Hepatic stellate cell (primary cell): ENCODE data around the gene EIF3CL.
"Not testable (repeated sequence)": the region's sequence is repeated elsewhere in the genome, so short reads cannot be mapped to it uniquely, and the experiment has no call there.

Source experiments
- DNase-seq: peaks from one replicate; pipeline ENCODE4 v3.0.0; 2011; ENCODE audit warnings: low spot score

Gene EIF3CL, protein sequence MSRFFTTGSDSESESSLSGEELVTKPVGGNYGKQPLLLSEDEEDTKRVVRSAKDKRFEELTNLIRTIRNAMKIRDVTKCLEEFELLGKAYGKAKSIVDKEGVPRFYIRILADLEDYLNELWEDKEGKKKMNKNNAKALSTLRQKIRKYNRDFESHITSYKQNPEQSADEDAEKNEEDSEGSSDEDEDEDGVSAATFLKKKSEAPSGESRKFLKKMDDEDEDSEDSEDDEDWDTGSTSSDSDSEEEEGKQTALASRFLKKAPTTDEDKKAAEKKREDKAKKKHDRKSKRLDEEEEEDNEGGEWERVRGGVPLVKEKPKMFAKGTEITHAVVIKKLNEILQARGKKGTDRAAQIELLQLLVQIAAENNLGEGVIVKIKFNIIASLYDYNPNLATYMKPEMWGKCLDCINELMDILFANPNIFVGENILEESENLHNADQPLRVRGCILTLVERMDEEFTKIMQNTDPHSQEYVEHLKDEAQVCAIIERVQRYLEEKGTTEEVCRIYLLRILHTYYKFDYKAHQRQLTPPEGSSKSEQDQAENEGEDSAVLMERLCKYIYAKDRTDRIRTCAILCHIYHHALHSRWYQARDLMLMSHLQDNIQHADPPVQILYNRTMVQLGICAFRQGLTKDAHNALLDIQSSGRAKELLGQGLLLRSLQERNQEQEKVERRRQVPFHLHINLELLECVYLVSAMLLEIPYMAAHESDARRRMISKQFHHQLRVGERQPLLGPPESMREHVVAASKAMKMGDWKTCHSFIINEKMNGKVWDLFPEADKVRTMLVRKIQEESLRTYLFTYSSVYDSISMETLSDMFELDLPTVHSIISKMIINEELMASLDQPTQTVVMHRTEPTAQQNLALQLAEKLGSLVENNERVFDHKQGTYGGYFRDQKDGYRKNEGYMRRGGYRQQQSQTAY

DNA sequence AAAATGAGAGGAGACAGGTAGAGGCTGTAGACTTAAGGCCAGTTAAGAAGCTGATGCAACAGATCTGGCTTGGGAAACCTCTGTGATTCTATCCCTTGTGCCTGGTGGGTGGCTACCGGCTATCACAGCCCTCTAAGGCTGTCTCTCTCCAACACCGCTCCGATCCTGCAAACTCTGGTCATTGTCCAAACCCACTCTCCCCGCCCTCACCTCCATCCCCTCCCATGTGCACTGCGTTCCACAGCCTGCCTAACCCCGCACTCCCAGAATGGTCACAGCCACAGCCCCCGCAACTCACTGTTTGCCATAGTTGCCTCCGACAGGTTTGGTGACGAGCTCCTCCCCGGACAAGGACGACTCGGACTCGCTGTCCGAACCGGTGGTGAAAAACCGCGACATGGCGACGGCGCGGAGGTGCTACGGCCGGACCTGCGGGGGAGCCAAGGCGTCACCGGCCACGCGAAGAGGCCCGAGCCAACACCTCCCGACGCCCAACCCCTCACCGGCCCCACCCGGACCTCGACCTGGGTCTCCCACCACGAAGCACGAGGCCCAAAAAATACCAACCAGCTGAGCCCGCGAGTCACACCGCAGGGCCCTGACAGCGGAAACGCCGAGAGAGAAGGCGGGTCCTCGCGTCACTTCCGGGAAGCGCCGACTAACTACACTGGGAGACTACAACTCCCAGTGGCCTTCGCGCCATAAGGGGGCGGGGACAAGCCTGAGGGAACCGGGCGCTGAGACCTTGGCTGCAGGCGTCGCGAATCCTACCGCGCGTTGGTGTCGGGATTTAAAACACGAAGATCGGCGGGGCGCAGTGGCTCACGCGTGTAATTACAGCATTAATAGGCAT, at the start of gene EIF3CL:
TSS of gene EIF3CL (minus strand) at position 622 of the 853 bp plus-strand sequence. CDS start at position 399, 223 bp downstream.
- DNase-seq, result not testable (repeated sequence)

DNA sequence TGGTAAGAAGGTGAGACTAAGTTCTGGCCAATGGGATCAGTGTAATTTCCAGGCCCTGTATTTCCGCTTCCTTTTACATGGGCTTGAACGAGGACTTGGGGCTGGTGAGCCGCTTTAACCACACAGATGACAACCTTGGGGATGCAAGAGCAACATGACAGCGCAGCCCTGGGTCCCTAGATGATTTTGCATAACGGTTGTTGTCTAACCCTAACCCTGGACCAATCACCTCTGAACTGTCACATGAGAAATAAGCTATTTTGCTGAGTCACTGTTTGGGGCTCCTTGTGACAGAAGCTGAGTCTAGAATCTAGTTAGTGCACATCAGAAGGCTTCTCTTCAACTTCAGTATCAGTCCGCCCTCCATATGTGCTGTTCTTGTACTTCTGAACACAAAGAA, 43.4 kb upstream of the EIF3CL start:
- not testable (repeated sequence) for DNase-seq

DNA sequence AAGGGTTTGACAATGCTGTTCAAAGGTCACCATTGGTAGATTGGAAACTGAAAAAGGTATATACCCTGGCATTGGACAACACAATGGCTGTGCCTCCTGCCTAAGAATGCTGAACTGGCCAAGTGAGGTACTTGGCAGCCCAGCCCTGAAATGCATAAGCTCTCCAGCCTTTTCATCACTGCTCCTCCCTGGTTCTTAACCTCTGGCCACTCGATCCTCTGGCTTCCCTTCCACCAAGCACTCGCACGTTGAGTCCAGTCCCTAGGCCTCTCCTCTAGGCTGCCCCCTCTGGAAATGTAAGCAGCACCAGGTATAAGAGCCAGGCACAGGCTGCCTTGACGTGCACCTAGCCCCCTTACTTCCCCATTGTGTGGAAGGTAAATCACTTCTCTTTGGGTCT, 42.7 kb upstream of the EIF3CL start:
- DNase-seq, result not testable (repeated sequence)

DNA sequence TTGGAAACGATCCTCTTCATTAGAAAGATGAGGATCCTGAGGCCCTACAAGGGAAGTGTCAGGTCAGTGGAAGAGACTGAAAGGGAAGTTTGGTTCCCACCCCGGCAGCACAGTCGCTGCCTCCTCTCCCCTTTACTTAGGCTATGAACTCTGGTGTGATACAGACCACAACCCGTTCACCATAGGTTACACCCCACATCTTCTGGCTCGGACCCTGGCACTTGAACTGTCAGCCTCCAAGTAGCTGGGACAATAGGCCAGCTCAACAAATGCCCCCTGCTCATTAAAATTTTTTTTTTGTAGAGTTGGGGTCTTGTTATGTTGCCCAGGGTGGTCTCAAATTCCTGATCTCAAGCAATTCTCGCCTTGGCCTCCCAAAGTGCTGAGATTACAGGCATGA, 40.3 kb upstream of the EIF3CL start:
- DNase-seq, result not testable (repeated sequence)

DNA sequence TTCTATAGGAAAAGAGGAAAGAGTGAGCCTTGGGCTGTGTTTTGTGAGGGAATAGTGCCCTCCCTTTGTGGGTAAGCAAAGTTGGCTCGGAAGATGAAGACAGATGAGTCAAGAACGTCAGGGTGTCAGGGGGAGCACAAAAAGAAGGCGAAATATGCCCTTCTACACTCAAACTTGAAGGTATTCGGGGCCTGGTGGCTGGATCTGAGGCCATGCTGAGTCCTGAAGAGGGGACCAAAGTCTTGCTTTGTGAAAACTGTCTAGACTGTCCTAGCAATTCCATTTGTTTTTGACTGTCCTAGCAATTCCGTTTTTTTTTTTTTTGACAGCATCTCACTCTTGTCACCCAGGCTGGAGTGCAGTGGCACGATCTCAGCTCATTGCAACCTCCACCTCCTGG, 35.3 kb upstream of the EIF3CL start:
- not testable (repeated sequence) for DNase-seq

DNA sequence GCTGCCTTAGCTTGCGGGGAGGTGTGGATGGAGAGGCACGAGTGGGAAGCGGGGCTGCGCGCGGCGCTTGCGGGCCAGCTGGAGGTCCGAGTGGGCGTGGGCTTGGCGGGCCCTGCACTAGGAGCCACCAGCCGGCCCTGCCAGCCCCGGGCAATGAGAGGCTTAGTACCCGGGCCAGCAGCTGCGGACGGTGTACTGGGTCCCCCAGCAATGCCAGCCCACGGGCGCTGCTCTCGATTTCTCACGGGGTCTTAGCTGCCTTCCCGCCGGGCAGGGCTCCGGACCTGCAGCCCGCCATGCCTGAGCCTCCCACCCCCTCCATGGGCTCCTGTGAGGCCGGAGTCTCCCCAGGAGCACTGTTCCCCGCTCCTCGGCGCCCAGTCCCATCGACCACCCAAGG, 31.7 kb upstream of the EIF3CL start:
- not testable (repeated sequence) for DNase-seq

DNA sequence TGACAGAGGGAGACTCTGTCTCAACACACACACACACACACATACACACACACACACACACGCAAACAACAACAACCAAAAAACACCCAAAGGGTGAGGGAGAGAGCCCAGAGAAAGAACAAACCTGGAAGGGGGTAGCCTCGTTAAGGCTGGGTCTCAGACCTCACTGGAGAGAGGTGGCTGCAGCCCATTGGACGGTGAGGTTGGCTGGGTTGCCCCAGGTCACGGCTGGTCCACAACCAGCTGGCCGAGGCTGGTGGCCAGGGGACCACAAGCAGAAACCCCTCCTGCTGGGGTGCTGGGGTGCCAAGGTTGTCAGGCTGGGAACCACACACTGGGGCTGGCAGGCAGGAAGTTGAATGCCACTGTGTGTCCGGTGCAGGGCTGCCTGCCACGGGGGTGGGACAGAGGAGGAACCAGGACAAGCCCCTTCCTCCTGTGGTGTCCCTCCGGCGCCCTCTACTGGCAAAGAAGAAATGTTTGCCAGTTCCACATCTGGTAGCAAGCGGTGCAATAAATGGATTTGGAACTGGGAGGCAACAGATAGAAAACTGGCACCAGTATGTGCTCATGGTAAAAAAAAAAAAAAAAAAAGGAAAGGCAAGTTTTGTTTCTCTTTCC, 22.5 kb upstream of the EIF3CL start:
- not testable (repeated sequence) for DNase-seq

DNA sequence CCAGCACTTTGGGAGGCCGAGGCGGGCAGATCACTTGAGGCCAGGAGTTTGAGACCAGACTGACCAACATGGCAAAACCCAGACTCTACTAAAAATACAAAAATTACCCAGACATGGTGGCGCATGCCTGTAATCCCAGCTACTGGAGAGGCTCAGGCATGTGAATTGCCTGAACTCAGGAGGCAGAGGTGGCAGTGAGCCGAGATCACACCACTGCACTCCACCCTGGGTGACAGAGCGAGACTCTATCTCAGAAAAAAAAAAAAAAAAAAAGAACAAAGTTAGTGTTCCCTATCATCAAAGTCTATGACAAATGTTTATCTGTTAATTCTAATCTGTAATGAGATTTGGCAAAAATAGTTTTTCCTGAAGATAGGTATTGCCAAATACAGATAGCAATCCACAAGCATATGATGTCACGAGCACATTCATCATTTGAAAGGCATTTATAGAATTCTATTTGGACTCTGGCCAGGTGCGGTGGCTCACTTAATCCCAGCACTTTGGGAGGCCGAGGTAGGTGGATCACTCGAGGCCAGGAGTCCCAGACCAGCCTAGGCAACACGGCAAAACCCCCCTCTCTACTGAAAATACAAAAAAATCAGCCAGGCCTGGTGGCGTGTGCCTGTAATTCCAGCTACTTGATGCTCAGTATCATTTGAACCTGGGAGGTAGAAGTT, 17.6 kb upstream of the EIF3CL start:
- not testable (repeated sequence) for DNase-seq

DNA sequence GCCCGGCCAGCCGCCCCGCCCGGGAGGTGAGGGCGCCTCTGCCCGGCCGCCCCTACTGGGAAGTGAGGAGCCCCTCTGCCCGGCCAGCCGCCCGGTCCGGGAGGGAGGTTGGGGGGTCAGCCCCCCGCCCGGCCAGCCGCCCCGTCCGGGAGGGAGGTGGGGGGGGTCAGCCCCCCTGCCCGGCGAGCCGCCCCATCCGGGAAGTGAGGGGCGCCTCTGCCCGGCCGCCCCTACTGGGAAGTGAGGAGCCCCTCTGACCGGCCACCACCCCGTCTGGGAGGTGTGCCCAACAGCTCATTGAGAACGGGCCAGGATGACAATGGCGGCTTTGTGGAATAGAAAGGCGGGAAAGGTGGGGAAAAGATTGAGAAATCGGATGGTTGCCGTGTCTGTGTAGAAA, 13.4 kb upstream of the EIF3CL start:
- DNase-seq, result not testable (repeated sequence)

DNA sequence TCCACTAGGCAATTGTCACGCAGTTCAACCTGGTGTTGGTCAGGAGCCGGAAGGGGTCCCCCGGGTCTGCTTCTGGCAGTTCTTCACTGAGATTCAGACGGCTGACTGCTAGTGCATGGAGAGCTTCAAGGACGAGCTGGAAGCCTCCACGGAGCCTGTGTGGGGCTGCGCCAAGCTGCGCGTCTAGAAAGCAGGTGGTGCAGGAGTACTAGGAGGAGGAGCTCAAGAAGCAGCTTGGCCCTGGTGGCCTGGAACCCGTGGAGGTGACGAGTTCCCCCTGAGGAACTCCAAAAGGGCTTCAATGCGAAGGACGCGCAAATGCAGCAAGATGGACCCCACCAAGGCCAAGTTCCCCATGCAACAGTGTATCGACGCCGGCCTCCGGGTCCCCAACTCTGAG, 10.9 kb upstream of the EIF3CL start:
- DNase-seq, result not testable (repeated sequence)

DNA sequence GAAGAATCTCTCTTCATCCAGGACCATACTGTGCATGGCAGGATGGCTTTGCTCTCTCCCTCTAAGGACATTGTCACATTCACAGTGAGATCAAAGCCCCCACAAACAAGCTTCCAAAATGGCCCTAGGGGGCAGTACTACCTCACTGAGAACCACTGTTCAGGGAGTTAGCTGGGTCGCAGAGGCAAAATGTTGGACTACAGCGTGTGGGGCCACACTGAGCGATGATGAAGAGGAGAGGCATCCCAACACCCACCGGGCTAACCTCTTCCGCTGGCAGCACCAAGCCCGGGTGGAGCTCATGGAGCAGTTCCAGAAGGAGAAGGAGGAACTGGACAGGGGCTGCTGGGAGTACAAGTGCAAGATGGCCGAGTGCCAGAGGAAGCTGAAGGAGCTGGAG, 9.9 kb upstream of the EIF3CL start:
- not testable (repeated sequence) for DNase-seq

DNA sequence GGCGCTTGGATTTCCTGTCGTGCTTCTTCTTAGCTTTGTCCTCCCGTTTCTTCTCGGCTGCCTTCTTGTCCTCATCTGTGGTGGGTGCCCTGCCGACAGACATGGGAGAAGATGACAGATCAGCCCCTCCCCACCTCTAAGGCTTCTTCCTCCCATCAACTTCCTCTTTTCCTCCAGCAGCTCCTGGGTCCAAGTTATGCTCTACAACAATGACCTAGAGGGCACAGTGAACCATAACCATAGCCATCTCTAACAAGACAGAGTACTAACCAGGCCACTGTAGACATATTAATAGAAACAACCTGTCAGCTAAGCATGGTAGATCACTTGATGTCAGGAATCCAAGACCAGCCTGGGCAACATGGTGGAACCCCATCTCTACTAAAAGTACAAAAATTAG, 11.6 kb downstream of the EIF3CL start:
- not testable (repeated sequence) for DNase-seq

DNA sequence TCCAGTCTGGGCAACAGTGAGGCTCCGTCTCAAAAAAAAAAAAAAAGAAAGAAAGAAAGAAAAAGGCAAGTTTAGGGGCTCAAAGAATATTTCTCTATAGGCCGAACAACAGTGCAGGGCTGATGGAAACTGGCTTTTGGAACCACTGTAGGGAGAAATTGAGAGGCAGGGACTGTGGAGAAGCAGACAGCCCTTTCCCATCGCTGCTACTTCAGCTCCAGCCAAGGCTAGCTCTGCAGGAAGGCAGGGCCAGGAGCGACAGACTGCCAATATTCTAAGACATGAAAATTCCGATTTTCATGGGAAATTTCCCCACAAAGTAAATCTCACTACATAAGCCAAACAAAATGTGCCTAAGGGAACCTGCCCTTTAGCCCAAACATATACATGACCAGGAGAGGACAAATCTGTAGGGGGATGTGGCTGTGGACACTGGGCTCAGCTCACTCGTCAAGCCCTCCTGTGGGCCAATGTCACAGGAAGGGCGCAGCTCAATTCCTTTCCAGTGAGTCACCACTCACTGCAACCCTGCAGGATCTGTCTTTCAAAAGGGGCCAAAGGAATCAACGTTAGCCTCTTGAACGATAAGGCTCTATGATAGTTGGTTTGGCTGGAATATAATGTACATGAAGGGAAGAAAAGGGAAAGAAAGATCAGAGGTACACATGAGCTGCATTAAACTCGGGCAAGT, 21.3 kb downstream of the EIF3CL start:
- DNase-seq, result not testable (repeated sequence)

DNA sequence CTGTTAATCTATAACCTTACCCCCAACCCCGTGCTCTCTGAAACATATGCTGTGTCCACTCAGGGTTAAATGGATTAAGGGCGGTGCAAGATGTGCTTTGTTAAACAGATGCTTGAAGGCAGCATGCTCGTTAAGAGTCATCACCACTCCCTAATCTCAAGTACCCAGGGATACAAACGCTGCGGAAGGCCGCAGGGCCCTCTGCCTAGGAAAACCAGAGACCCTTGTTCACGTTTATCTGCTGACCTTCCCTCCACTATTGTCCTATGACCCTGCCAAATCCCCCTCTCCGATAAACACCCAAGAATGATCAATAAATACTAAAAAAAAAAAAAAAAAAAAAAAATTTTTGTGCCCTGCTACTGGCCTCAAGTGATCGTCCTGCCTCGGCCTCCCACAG, 25.8 kb downstream of the EIF3CL start:
- not testable (repeated sequence) for DNase-seq

DNA sequence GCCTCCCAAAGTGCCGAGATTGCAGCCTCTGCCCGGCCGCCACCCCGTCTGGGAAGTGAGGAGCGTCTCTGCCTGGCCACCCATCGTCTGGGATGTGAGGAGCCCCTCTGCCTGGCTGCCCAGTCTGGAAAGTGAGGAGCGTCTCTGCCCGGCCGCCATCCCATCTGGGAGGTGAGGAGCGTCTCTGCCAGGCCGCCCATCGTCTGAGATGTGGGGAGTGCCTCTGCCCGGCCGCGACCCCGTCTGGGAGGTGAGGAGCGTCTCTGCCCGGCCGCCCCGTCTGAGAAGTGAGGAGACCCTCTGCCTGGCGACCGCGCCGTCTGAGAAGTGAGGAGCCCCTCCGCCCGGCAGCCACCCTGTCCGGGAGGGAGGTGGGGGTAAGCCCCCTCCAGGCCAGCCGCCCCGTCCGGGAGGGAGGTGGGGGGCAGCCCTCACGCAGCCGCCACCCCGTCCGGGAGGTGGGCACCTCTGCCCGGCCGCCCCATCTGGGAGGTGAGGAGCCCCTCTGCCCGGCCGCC, 26.5 kb downstream of the EIF3CL start:
- DNase-seq, result not testable (repeated sequence)

DNA sequence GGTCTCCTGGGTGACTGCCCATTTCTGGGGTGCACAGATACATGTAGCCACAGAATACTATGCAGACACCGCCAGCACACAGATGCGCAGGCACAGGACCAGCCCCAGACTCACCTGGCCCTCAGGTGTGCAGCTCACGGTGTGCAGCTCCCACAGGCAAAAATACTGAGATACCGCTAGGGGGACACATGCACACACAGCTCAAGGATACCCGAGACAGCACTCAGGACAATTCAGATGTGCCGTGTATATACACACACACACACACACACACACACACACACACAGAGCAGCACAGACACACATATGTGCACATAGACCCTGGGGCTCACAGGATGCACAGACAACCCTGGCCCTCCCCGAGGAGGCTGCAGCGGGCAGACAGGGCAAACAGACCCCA, 28.5 kb downstream of the EIF3CL start:
- DNase-seq, result not testable (repeated sequence)

DNA sequence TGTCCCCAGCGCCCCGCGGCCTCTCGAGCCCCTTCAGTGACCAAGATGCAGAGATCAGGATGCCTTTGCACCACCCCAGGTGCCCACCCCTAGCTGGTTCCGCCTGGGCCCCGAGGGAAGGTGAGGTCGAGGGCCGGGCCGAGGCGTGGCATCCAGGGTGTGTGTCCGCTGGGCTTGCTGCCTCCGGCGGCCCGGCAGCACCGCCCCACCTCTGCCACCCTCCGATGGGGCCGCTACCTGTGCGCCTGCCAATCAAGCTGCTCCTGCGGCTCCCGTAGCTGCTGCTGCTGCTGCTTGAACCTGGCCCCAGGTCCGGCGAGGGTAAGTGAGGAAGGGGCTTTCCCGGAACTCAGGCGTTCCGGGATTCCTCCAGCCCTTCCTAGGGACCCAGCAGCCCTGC, 29.4 kb downstream of the EIF3CL start:
- not testable (repeated sequence) for DNase-seq

DNA sequence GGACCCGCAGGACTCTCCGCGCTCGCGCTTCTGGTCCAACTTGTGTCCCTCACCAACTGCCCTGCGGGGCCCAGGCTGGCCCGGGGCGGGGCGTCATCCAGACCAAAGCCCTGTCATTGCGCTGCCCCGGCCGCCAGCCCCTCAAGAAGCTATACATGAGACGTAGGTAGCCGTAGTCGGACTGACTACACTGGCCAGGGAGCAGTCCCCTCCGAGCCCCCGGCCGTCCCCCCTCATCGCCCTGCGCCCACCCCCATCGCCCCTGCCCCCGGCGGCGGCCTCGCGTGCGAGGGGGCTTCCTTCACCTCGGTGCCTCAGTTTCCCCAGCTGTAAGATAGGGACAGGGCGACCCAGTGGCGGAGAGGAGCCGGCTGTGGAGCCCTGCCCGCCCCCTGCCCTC, 35.7 kb downstream of the EIF3CL start:
- not testable (repeated sequence) for DNase-seq

DNA sequence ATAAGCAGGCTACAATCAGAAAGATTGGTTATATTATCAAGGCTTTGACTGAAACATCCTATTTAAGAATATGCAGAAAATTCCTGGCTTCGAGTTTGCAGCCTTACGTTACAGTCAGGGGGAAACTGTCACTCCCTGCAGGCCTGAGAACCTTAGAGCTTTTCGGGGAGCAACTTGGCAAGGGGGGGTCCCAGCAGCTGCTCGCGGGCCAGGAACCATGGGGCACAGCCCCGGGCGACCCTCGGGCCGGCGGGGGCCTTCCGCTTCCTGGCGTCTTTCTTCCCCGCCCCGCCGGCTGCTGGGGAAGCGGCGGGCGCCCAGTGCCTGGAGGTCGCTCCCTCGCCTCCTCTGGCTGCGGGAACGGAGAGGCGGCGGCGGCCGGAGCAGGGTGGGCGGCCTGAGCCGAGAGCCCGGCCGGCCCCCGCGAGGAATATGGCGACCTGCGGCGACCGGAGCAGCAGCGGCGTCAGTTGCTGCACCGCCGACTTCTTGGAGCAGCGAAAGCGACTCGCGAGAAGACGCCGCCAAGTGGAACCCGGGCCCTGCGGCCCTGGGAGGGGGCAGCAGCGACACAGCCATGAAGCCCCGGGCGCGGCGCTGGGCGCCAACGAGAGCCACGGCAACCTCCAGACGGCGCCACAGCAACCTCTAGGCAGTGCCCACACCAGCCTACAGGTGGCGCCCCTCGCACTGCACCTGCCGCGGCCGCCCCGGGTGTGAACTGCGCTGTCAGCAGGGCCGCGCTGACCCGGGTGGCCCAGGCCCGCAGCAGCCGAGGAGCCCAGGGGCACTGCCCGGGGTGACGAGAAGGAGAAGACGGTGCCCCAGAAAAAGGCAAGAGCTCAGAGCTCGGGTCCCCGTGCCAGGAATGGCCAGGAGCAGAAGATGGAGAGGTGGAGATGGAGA, 39.1 kb downstream of the EIF3CL start:
- DNase-seq, result not testable (repeated sequence)
